GM21619 (cell line): ENCODE results near the gene SMIM24.
"Not testable (repeated sequence)": the region's sequence is repeated elsewhere in the genome, so short reads cannot be mapped to it uniquely, and the experiment has no call there.

ENCODE experiments used
- ATAC-seq: cut with Tn5 transposase; IDR thresholded peaks from one replicate; pipeline ENCODE4 v1.9.1; 2021; ENCODE audit not compliant: unreplicated experiment

Gene SMIM24

DNA sequence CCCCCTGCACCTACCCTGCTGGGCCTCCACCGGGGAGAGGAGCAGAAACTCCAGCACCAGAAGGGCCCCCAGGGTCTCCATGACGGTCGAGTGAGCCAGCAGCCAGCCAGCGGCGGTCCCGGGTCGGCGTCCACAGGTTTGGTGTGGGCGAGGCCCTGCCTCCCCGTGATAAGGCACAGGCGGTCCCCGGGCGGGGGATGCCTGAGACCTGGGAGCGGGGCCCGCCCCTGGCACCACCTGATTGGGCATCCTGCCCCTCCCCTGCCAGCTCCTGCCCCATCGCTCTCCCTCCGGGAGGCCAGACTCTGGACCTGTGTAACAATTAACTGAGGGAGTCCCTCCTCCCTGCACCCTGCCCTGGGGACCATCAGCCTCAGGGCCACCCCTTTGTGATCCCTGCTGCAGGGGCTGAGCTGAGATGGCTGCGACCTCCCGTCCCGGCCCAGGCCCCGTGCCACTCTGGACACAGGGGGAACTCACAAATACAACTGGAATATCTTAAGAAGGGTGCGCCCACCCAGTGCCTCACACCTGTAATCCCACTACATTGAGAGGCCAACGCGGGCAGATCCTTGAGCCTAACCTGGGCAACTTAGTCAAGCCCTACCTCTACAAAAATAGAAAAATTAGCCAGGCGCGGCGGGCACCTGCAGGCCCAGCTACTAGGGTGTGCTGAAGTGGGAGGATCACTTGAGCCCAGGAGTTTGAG is at the start of gene SMIM24:
Gene SMIM24, minus strand, starts transcription at position 143 of the 709 bp plus-strand sequence. Its CDS starts 62 bp downstream, at position 81.
- ATAC-seq, result no peak

DNA sequence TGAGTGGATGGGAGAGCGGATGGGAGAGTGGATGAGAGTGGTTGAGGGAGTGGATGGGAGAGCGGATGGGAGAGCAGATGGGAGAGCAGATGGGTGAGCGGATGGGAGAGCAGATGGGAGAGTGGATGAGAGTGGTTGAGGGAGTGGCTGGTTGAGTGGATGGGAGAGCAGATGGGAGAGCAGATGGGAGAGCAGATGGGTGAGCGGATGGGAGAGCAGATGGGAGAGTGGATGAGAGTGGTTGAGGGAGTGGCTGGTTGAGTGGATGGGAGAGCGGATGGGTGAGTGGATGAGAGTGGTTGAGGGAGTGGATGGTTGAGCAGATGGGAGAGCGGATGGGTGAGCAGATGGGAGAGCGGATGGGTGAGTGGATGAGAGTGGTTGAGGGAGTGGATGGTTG is 49.0 kb upstream of the SMIM24 start:
- not testable (repeated sequence) for ATAC-seq

- ATAC-seq, result no peak
These were observed 48.4 kb upstream of the SMIM24 start for GRCh38 chr19:3528539-3529211.

DNA sequence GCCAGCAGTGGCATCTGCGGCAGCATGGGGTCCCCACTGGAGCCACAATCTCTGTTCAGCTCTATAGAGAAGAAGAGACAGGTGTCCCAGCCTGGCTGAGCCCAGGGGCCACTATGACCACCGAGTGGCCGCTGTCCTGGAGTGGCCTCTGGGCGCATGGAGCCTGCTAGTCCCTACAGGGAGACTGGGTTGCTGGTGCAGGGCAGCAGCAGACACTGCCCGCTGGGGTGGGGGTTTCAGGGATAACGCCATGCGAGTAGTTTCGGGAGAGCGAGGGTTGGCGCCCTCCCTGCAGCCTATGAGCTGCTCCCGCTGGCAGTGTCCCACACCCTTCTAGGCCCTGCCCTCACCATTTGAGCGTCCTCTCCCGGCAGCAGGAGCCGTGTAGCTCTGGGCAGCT is 47.8 kb upstream of the SMIM24 start:
- ATAC-seq, result no peak

DNA sequence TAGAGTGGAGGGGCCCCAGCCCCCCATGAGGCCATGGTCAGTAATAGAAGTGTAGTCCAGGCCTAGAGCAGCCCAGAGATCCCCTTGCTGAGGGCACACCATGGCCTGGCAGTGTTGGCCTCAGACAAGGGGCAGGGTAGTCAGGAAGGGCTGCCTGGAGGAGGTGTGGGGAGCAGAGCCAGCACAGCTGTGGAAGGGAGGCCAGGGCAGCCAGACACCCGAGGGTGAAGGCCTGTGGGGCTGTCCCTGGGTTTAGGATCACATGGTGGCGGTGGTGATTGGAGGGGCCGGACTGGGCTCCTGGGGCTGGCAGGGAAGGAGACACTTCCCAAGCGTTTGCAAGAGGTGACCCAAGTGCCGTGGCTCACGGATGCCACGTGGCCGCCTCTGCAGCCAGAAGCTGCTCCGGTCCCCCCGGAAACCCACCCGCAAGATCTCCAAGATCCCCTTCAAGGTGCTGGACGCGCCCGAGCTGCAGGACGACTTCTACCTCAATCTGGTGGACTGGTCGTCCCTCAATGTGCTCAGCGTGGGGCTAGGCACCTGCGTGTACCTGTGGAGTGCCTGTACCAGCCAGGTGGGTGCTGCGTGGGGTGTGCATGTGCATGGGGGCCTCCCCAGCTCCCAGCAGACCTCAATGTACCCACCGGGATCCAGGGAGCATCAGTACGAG is 47.0 kb upstream of the SMIM24 start:
- ATAC-seq, result no peak

DNA sequence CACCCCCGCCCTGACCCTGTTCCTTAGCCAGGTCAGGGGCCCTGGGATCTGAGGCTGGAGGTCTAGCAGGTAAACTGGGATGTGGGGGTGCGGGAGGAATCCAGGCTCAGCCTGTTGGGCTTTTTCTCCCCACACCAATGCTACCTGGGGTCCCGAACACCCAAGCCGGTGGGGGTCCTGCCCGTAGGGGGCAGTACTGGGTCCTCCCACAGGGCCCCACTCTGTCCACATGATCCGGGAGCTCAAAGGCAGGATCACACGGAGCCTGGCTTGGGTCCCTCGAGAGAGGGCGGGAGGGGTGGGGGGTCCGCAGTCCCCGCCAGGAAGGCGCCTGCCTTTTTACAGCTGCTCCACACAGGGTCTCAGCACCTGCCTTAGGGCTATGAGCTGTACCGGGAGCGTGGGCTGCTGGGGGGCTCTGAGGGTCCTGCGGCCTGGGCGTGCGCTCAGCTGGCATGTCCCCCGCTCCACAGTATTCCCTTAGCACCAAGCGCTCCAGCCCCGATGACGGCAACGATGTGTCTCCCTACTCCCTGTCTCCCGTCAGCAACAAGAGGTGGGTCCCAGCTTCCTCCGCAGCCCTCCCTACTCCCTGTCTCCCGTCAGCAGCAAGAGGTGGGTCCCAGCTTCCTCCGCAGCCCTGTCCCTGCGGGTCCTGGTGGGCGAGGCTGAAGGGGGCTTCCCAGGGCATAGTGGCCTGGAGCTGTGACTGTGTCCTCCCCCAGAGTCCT is 46.3 kb upstream of the SMIM24 start:
- ATAC-seq, result no peak

DNA sequence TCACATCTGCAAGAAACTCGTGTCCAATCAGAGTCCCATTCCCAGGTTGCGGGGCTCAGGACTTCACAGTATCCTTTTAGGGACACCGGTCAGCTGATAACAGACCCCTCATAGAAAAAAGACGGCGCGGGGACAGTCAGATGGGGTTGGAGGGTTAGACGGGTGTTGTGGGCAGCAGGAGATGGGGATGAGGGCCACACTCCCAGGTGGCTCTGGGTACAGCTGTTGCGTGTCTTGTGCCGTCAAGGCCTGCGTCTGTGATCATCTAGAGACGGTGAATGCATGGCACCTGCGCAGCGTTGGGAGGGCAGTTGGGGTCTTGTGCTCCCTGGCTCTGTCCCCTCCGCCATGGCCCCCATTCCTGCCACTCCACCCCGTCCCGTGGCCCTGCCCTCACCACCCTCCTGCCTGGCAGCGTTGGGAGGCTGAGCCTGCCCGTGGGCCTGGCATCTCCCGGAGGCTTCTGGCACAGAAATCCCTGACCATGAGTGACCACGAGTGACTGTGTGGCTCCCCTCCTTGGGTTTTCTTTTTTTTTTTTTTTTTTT is 44.7 kb upstream of the SMIM24 start:
- no peak for ATAC-seq

DNA sequence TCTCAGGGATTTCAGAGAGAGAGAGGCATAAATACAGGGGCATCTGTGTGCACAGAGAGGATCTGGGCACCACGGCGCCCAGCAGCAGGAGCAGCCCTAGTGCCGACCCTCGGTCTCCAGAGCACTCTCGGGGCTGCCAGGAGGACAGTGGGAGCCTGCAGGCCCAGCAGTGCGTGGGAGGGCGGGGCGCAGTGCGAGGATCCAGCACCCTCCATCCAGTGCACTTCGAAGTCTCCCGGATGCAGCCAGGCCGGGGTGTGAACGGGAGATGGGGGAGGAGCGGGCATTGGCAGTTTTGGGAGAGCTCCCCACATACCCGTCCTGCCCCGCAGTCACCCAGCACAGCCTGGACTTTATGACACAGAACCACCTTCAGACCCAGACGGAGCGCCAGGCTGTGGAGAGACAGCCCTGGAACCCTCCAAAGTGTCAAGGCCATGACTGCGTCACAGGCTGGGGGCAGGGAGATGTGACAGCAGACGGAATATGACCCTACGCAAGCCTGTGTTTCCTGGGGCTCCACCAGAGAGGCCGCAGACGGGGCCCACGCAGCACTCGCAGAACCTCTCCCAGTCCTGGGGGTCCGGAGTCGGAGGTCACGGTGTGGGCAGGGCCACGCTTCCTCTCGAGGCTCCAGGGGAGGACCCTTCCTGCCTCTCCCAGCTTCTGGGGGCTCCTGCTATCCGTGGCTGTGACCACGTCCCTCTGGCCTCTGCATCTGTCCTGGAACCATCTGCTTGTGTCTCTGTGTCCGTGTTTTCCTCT is 43.9 kb upstream of the SMIM24 start:
- ATAC-seq, result no peak

DNA sequence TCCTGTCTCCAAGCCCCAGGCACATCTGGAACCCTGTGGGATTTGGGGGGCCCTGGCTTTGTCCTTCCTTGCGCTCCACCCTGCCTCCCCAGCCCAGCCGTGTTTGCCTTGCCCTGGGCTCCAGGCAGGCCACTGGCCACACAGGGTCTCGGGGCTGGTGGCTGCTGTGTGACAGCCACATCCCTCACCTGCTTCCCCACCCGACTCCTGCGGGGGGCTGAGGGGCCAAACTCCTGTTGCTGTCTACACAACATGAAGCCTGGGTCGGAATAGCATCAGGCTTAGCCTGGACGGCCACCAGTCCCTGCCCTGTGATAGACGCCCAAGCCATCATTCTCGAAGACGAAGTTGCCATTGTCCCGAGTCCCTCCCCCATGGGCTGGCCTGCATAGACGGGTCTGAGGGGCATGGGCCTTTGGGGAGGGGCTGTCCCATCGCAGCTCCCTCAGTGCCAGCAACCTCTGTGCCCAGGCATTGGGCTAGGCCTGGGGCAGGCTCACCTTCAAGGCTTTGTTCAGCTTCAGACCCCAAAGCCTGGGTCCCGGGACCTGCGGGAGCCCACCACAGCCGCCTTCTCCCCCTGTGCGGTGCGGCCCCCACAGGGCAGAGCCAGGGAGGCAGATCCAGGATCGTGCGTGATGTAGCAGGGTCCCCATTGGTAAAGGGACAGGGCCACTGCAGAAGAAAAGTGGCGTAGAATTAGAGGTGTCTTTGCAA is 43.2 kb upstream of the SMIM24 start:
- no peak for ATAC-seq

DNA sequence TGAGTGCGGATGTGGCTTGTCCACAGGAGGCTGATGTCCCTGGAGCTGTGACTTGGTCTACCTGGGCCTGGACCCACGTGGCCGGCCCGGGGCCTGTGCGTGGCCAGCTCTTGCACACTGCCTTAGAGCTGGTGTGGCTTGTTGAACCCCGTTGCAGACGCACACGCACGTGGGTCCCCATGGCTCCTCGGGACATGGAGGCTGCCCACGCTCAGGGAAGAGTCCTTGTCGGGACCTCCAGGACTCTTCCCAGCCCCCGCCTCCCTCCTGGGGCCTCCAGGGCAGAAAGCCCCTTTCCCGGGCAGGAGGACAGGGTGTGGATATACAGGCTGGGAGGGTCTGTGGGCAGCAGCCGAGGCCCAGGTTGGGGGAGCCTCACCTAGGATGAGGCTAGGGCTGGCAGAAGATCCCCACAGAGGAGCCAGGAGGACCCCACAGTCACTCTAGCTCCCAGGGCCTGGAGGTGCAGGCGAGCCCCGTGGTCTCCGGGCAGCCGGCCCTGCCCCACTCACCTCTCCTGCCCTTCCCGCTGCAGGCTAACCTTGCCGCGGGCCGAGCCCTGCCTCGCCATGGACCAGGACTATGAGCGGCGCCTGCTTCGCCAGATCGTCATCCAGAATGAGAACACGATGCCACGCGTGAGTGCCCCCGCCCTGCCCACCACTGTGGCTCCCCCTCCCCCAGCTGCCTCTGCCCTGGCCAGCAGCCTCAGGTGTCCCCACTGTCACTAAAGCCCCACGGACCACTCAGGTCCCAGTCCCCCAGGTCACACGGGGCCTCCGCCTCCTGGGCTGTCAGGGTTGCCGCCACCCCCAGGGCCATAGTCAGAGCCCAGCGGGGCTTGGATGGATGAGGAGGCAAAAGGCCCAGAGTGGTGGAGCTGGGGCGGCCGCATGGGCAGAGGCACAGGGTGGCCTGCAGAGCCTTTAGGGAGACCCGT is 42.4 kb upstream of the SMIM24 start:
- no peak for ATAC-seq

GRCh38 chr19:3521104-3521445 is 40.8 kb upstream of the SMIM24 start:
- ATAC-seq, result no peak

GRCh38 chr19:3520166-3521103 is 40.1 kb upstream of the SMIM24 start:
- no peak for ATAC-seq

GRCh38 chr19:3519126-3519525 is 38.8 kb upstream of the SMIM24 start:
- ATAC-seq, result no peak

- ATAC-seq, result no peak
These were observed 38.3 kb upstream of the SMIM24 start for GRCh38 chr19:3518659-3519058.

DNA sequence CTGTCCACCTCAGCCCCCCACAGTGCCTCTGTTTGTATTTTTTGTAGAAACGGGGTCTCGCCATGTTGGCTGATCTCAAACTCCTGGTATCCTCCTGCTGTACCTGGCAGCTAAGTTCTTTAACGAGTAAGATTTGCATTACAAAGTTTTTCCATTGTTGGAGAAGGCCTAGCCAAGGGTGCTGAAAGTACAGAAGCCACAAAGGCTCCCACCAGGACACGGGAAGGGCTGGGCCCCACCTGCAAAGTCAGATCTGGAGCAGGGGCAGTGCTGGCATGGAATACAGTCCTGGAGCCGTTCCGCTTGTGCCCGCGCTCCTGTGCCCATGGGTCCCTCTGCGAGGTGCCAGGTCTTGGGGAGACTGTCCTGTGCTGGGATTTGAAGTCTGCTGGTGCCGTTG is 37.9 kb upstream of the SMIM24 start:
- ATAC-seq, result no peak

GRCh38 chr19:3517638-3518037 is 37.3 kb upstream of the SMIM24 start:
- ATAC-seq, result no peak

GRCh38 chr19:3516675-3517207 is 36.4 kb upstream of the SMIM24 start:
- ATAC-seq, result no peak
